Activated naive CD4-positive, alpha-beta T cell treated with Interleukin-2 at 50 U/mL for 16 hours (primary cell): Measurements from ENCODE around the gene WDR82.

ENCODE experiments used
- DNase-seq: peaks from one replicate; pipeline ENCODE4 v3.0.0-alpha.2; 2020

WDR82 gene

GRCh38 chr3:52253314-52254304 is 24.8 kb downstream of the WDR82 start:
- peak; percentile 88 for DNase-seq

GRCh38 chr3:52250122-52250521 is 28.3 kb downstream of the WDR82 start:
- DNase-seq = no peak

GRCh38 chr3:52249683-52250082 is 28.8 kb downstream of the WDR82 start:
- DNase-seq = no peak

GRCh38 chr3:52248816-52249547 is 29.5 kb downstream of the WDR82 start:
- DNase-seq = no peak

GRCh38 chr3:52248165-52248541 is 30.3 kb downstream of the WDR82 start:
- no peak for DNase-seq

GRCh38 chr3:52247409-52248164 is 30.9 kb downstream of the WDR82 start:
- DNase-seq = no peak

GRCh38 chr3:52246728-52247408 is 31.6 kb downstream of the WDR82 start:
- no peak for DNase-seq

- no peak for DNase-seq
Measured at GRCh38 chr3:52246264-52246620, 32.2 kb downstream of the WDR82 start.

GRCh38 chr3:52245322-52246263 is 32.9 kb downstream of the WDR82 start, which contains the start of gene PPM1M:
Gene PPM1M, plus strand, starts transcription at chr3:52245759. Its CDS starts 66 bp downstream, at chr3:52245825.
- peak; percentile 63 for DNase-seq

- peak; percentile 65 for DNase-seq
Measured at GRCh38 chr3:52243791-52244628, 34.4 kb downstream of the WDR82 start.

GRCh38 chr3:52242039-52242438 is 36.4 kb downstream of the WDR82 start:
- DNase-seq = no peak

GRCh38 chr3:52240886-52241370 is 37.5 kb downstream of the WDR82 start:
- no peak for DNase-seq

GRCh38 chr3:52240059-52240885 is 38.2 kb downstream of the WDR82 start:
- peak; percentile 69 for DNase-seq

- peak; percentile 91 for DNase-seq
Measured at GRCh38 chr3:52238761-52239701, 39.4 kb downstream of the WDR82 start, which contains the start of gene TWF2. Gene TWF2, minus strand, starts transcription at chr3:52239158. Its CDS starts 142 bp downstream, at chr3:52239016.

GRCh38 chr3:52238193-52238760 is 40.2 kb downstream of the WDR82 start:
- DNase-seq = no peak

GRCh38 chr3:52237657-52238172 is 40.7 kb downstream of the WDR82 start:
- DNase-seq = no peak

- DNase-seq = no peak
Measured at GRCh38 chr3:52237006-52237656, 41.3 kb downstream of the WDR82 start.
